Eye (tissue), 1 donor: ENCODE data around the gene TET1.
A peak's percentile ranks its signal among the peaks of the same experiment; 100 is the strongest.
"Not testable (repeated sequence)": the region's sequence is repeated elsewhere in the genome, so short reads cannot be mapped to it uniquely, and the experiment has no call there.

Experiments
- DNase-seq: peaks from one replicate; pipeline ENCODE4 v3.0.0-alpha.2; 2015

Gene TET1

DNA sequence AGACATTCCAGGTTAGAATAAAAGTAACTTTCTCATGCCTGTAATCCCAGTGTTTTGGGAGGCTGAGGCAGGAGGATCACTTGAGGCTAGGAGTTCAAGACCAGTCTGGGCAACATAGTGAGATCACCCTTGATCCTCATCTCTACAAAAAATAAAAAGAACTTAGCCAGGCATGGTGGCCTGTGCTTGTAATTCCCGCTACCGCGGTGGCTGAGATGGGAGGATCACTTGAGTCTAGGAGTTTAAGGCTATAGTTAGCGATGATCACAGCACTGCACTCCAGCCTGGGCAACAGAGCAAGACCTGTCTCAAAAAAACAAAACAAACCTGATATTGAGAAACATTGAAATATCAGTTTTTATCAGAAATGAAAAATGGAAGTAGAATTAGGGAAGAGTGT, 4.6 kb downstream of the TET1 start:
- DNase-seq = no peak

DNA sequence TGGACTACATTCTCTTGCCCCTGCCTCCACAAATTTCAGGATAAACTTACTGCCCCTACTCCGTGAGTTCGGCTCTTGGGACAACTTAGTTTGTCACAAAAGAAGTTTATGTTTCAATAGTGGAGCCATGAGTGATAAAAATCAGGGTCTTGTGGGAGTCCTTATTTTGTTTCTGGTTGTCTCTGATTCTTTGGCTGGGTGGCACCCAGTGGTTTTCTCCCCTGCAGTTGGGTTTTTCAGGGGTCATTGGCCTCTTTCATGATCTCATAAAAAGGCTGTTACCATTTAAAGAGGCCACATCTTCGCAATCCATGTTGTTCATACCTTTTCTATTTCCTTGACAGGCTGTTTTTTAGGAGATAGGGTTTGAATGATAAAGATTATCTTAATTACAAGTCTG, 5.5 kb downstream of the TET1 start:
- DNase-seq = no peak

DNA sequence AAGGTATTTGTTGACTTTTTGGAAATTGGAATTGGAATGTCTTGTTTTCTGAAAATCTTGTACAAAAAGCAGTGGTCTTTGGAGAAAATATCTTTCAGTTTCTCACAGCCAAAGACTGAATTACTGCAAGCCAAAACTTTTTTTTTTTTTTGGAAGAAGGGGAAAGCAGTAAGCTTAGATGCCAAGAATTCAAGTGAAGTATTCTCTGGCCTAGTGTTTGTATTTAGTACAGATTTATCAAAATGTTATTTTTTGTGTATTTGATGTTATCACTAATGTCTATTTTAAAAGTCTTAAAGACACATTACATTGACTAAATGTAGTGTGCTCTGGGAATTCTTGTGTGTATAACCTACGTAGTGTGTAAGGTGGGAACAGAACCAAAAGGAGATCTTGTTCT, 6.2 kb downstream of the TET1 start:
- no peak for DNase-seq

DNA sequence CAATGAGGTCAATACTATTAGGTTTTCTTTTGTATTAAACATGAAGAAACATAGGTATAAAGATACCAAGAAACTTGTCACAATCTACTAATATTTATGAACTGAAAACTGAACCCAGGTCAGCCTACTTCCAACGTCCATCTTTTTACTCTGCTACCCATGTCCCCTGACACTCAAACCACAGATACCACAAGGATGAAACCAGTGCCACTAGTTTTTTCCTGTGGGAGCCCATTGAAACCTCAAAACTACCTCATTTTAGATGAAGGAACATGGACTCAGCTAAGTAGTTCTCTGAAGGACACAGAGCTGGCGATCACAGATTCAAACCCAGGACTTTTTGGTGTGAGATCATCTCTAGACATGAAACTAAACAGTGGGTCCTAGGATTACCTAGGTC, 6.8 kb downstream of the TET1 start:
- no peak for DNase-seq

DNA sequence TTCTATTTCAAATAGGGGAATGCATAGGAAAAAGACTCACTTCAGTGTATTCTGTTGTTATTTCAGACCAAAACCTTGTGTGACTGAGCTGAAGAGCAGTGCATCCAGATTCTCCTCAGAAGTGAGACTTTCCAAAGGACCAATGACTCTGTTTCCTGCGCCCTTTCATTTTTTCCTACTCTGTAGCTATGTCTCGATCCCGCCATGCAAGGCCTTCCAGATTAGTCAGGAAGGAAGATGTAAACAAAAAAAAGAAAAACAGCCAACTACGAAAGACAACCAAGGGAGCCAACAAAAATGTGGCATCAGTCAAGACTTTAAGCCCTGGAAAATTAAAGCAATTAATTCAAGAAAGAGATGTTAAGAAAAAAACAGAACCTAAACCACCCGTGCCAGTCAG, 12.0 kb downstream of the TET1 start:
- DNase-seq = no peak

DNA sequence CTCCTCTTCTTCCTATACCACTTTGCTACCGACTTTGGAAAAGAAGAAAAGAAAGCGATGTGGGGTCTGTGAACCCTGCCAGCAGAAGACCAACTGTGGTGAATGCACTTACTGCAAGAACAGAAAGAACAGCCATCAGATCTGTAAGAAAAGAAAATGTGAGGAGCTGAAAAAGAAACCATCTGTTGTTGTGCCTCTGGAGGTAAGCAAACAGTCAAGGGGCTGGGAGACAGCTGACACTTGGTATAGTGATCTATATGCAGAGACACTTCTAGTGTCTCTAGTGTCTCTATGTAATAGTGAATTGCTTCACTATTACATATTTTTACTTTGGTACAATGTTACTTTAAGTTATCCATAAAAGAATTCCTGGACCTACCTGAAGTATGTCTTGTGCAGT, 13.9 kb downstream of the TET1 start:
- DNase-seq = no peak

DNA sequence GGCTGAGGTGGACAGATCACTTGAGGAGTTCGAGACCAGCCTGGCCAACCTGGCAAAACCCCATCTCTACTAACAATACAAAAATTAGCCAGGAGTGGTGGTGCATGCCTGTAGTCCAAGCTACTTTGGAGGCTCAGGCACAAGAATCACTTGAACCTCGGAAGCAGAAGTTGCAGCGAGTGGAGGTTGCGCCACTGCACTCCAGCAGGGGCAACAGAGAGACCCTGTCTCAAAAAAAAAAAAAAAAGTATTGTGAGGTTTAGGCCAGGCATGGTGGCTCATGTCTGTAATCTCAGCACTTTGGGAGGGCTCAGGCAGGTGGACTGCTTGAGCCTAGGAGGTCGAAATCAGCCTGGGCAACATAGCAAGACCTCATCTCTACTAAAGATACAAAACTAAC, 16.0 kb downstream of the TET1 start:
- DNase-seq = no peak

DNA sequence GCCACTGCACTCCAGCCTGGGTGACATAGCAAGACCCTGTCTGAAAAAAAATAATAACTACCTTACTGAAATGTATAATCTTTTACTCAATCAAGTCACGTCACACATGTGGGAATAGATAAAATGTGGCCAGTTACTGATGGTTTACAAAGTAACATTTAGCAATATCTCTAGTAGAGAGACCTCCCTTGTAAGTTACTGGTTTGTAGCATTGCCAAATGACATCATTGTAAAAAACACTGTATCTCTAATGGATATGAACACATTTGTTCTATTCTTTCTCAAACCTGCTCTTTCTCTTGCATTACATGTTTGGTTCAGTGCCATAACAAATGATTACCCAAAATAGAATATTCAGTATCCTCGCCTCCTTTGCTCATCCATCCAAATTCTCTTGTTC, 18.8 kb downstream of the TET1 start:
- DNase-seq = no peak

DNA sequence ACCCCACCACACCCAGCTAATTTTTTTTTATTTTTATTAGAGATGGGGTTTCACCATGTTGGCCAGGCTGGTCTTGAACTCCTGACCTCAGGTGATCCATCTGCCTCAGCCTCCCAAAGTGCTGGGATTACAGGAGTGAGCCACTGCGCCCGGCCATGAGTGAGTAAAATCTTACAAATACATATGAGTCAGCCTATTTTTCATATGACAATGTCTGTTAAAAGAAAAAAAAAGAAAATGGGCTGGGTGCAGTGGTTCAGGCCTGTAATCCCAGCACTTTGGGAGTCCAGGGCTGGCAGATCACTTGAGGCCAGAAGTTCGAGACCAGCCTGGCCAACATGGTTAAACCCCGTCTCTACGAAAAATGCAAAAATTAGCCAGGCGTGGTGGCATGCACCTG, 24.1 kb downstream of the TET1 start:
- not testable (repeated sequence) for DNase-seq

DNA sequence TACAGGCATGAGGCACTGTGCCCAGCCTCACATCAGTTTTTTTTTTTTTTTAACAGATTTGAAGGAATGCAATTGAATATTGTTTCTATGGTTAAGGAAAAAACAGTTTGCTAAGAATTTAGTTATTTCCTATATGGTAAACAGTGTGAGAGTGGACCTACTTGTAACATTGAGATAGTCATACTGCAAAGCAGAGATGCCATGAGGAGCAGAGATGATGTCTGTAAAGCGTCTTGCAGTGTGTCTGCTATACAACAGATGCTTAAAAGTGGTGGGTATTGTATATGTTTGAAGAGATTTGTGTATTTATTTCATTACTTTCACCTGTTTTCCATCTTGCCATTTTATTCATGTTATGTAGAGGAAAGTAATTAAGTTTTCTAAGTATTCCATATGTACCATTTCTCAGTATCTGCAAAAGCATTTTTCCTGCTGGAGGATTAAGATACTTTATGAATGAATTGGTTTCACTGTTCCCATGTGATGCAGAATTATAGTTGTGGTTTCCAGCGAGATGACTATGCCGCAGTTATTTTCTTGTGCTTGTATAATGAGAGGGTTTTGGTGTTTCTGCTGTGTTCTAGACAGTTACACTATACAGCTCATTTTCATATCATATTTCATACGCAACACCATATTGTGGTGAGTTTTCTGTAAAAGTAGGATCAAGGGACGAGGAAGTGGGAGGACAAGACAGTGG, 26.6 kb downstream of the TET1 start:
- no peak for DNase-seq

DNA sequence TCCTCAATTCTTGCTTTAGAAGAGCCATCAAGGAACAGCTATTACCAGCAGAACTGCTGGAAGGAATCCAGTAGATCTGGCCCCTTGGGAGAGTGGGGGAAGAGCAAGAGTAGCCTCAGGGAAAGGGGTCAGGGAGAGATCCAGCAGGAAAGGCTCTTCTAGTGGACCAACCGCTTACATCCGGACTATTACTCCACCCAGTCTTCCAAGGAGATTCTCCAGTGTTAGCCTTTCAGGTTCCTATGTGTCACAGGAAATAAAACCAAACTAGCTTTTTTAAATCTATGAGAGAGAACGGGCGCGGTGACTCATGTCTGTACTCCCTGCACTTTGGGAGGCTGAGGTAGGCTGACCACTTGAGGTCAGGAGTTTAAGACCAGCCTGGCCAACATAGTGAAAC, 34.3 kb downstream of the TET1 start:
- DNase-seq = no peak

DNA sequence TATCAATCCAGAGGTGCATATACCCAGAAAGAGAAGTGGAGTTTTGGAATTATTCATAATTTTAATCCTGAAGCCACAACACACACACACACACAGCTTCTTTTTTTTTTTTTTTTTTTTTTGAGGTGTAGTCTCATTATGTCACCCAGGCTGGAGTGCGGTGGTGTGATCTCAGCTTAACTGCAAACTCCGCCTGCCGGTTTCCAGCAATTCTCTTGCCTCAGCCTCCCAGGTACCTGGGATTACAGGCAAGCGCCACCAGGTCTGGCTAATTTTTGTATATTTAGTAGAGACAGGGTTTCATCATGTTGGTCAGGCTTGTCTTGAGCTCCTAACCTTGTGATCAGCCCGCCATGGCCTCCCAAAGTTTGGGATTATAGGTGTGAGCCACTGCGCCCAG, 35.4 kb downstream of the TET1 start:
- DNase-seq = no peak

DNA sequence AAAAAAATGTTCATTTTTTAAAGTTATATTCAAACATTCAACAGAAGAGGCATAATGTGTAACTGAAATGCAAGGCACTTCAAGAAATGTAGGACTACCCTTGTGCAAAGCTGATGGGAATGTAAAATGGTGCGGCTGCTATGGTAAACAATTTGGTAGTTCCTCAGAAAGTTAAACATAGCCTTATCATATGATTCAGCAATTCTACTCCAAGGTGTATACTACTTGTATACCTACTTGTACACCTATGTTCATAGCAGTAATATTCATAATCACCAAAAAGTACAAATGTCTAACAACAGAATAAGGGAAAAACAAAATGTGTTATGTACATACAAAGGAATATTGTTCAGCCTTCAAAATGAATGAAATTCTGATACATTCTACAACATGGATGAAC, 37.3 kb downstream of the TET1 start:
- no peak for DNase-seq

DNA sequence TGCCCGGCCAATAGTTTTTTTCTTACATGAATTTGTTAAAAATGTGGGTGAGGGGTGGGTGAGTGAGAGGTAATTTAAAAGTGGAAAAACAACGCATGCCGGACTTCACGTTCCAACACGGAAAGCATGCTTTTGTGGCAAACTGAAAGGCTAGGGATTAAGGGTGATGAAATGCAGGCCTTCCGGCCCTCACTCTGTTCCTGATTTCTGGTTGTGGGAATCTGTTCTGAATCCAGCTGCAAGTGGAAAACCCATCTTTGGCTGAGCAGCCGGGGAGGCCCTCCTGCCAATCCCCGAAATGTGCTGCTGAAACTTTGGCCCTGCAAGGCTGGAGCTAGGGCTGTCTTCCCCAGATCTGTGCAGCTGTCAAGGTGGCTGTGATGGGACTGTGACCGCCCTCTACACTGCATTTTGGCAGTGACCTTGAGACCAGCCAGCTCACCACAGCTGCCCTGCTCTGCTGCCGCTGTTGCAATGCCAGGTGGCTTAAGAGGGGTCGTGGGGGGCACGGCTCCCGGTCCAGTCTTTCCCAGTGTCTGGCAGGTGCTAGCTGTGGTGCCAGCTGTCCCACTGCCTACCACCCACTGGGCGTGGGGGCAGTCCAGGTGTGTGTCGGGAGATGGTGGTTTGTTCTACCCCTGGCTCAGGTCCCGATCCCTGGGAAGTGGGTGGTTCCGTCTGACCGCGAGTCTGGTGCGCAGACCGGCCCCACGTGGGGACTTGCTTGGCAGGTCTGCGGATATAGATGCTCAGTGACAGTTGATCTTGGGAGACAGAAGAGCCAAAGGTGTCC, 39.0 kb downstream of the TET1 start:
- DNase-seq = peak; percentile 50

DNA sequence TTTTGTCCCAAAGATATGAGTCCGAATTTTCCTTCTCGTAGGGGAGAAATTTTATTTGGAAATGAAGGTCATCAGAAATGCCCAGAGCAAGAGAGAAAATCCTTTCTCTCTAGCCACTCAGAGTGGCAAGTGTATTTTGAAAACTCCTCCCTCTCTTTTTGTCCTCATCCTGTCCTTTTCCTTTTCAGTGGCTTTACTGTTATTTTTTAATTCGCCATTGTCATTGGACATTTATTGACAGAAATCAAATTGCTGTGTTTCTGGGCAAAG, 39.6 kb downstream of the TET1 start:
- no peak for DNase-seq

DNA sequence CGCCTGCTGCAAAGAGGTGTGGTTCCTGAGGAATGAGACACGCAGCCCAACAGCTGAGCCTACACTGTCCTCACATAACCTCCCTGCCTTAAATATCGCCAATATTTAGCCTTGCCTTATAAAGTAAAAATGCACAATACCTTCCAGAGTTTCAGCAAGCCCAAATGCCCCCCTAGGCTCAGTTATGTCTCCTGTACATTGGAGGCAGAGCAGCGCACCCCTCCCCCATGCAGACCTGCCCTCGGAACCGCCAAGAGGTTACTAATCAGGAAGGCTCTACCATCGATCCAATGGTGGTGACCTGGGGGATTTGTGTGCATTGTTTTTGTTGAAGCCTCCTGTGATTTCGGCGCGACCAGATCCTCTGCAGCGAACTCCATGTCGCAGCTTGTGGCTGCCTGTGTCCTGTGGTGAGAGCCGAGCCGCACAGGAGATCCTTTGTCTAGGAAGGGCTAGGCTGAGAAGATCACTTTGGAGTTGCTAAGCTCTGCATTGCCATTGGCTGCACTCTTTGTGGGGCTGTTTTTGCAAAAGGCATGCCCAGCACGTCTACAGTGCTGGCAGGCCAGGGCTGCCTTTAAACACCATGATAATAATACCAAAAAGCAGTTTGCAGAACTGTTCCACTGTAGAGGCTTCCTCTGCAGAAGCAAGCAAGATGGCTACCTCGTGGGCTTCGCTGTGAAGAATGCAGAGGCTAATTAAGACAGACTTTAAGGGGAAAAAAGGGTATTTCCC, 40.1 kb downstream of the TET1 start:
- DNase-seq = peak; percentile 97

DNA sequence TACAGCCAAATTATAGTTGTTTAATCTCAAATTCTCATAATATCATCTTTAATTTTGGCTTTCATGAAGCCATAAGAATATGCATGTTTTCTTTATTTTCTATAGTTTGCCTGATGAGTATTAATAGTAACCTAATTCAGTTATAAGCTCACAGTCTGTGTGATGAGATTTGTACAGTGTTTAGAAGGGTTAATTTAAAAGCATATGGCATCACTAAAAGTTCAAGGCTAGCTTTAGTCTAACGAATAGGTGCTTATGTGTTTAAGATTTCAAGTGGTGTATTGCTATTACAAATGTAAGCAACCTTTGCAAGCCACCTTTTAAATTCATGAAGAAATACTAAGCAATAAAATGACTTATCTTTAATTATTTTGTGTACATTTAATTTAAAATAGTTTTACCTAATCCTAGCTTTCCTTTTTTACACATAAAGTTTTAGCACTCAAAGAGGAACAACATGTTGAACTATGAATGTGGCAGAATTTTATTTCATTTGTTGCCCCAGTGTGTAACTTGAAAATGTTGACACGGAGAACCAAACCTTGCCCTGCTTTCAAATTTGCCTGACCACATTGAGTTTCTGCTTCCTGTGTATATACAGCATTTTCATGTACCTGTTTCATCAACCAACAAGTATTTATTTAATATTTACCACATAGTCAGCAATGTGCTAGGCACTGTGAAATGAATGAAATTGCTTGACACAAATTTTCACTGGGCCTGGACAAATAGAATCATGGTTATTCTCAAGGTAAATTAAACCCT, 41.5 kb downstream of the TET1 start:
- no peak for DNase-seq

DNA sequence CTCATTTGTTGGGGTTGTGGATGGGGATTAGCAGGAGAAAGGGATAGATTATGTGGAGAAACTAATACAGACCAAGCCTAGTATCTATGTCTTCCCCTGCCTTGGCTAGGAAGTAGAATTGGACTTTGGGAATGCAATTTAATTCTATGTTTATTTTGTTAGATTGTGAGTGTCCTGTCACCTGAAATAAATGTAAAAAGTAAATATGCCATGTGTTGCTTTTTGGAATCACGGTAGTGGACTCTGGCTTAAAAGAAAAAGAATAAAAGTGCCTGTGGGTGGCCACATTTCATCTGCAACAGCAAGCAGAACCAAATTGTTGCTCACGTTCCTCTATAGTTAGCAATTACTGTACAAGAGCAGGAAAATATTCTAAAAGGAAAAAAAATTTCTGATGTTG, 42.3 kb downstream of the TET1 start:
- no peak for DNase-seq

DNA sequence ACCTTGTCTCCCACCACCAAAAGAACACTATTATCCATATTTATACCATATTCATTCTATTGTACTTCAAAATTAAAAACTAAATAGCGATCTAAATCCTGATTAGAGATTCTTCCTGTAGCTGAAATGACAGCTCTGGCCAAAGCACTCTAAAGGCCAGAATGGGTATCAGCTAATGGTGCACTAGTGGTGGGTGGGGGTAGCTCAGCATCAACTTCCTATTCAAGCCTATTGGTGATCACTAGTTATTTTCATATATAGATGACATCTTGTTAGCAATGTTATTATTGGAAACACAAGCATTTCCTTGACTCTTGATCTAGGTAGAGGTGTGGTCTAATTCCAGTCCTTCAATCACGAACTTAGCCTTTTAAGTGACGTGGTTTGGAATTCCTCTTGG, 43.6 kb downstream of the TET1 start:
- DNase-seq = no peak

DNA sequence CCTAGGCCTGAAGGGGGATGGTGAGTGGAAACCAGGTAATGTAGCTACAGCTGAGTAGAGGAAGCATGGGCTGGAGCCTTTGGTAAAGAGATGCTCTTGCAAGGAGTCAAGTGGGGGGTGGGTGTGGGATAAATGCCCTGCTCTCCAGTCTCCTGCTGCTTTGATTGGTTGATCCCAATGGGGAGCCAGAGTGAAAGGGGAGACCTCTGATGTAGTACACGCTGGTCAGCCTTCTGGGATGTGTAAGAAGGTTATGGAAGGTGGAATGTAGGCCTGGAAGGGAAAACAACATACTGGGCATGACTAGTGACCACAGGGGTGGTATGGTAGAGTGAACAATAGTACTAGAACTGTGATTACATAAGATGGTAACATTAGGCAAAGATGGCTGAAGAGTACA, 44.3 kb downstream of the TET1 start:
- DNase-seq = no peak

DNA sequence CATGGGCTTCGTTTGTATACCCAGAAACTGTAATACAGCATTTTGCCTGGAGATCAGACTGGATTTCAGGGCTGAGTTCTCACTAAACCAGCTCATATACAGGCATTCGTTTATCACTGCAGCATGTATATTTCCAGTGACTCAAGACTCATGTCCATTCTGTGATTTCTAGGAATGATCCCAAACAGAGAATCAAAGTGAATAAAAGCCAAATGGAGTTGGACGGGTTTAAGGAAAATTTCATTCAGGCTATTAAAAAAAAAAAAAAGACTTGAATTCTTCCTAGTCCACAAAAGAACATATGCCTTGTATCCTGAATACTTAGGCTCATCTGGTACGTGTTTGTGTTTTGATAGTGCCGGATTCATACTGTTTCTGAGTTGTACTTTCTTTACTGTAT, 46.8 kb downstream of the TET1 start:
- DNase-seq = no peak

DNA sequence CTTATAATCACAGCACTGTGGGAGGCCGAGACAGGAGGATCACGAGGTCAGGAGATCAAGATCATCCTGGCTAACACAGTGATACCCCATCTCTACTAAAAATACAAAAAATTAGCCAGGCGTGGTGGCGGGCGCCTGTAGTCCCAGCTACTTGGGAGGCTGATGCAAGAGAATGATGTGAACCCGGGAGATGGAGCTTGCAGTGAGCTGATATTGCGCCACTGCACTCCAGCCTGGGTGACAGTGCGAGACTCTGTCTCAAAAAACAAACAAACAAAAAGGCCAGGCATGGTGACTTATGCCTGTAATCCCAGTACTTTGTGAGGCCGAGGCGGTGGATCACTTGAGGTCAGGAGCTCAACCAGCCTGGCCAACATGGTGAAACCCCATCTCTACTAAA, 49.9 kb downstream of the TET1 start:
- not testable (repeated sequence) for DNase-seq

DNA sequence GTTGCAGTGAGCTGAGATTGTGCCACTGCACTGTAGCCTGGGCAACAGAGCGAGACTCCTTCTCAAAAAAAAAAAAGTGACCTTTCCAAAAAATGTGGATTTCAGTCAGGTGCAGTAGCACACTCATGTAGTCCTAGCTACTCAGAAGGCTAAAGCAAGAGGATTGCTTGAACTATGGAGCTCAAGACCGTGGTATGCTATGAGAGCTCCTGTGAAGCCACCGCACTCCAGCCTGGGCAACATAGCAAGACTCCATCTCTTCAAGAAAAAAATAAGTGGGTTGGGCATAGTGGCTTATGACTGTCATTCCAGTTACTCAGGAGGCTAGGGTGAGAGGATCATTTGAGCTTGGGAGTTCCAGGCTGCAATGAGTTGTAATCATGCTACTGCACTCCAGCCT, 51.1 kb downstream of the TET1 start:
- DNase-seq = no peak

DNA sequence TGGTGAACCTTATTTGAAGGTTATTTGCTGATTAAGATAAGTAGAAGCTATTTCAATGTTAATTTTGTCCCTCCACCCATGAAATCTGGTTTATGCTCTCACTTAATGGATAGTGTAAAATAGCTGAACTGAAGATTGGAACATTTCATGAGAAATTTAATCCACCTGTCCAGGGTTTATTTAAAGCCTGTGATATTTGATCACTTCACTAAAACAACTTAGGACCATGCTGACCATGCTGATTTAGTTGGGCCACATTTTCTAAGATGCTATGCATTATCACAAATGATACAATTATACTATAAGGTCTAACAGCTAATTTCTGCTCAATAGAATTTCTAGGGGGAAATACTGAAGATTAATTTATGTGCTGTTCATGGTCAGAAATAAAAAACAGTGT, 53.8 kb downstream of the TET1 start:
- not testable (repeated sequence) for DNase-seq
